HG02981 (cell line): ENCODE data around the gene LAMA5.

Experiments
- ATAC-seq: cut with Tn5 transposase; IDR thresholded peaks from one replicate; pipeline ENCODE4 v1.9.1; 2021; ENCODE audit warnings: mild to moderate bottlenecking, moderate library complexity; ENCODE audit not compliant: unreplicated experiment

Gene LAMA5

GRCh38 chr20:62293111-62293784 is 73.9 kb downstream of the LAMA5 start:
- ATAC-seq, result no peak

- no peak for ATAC-seq
Measured at GRCh38 chr20:62292108-62292507, 75.0 kb downstream of the LAMA5 start.

GRCh38 chr20:62291251-62292066 is 75.7 kb downstream of the LAMA5 start:
- no peak for ATAC-seq

GRCh38 chr20:62289898-62290297 is 77.2 kb downstream of the LAMA5 start:
- ATAC-seq, result no peak

GRCh38 chr20:62289131-62289530 is 78.0 kb downstream of the LAMA5 start:
- no peak for ATAC-seq

- no peak for ATAC-seq
Measured at GRCh38 chr20:62288535-62289105, 78.5 kb downstream of the LAMA5 start.

GRCh38 chr20:62287759-62288534 is 79.2 kb downstream of the LAMA5 start:
- ATAC-seq, result no peak

GRCh38 chr20:62287129-62287528 is 80.0 kb downstream of the LAMA5 start:
- ATAC-seq, result no peak

- ATAC-seq, result no peak
Measured at GRCh38 chr20:62286493-62287064, 80.5 kb downstream of the LAMA5 start.

GRCh38 chr20:62285722-62286121 is 81.4 kb downstream of the LAMA5 start:
- no peak for ATAC-seq

GRCh38 chr20:62285151-62285550 is 82.0 kb downstream of the LAMA5 start:
- ATAC-seq, result no peak

- ATAC-seq, result no peak
Measured at GRCh38 chr20:62284448-62284847, 82.7 kb downstream of the LAMA5 start.

- ATAC-seq, result no peak
Measured at GRCh38 chr20:62282877-62283503, 84.1 kb downstream of the LAMA5 start.

- ATAC-seq, result no peak
Measured at GRCh38 chr20:62282103-62282502, 85.0 kb downstream of the LAMA5 start.

GRCh38 chr20:62281161-62281933 is 85.8 kb downstream of the LAMA5 start:
- no peak for ATAC-seq

GRCh38 chr20:62280303-62280702 is 86.8 kb downstream of the LAMA5 start:
- ATAC-seq, result no peak

- no peak for ATAC-seq
Measured at GRCh38 chr20:62277253-62277652, 89.9 kb downstream of the LAMA5 start.

GRCh38 chr20:62276439-62276838 is 90.7 kb downstream of the LAMA5 start:
- ATAC-seq, result no peak

GRCh38 chr20:62275219-62275618 is 91.9 kb downstream of the LAMA5 start:
- ATAC-seq, result no peak
